GM10266 (cell line): ENCODE results near the gene ARRDC4.

Experiments used
- DNase-seq: peaks from one replicate; pipeline ENCODE4 v3.0.0; 2012; ENCODE audit errors: extremely low spot score
- TF ChIP-seq, protein P1 (sequence below): IDR thresholded peaks from 2 replicates; pipeline ENCODE4 v1.5.1; 2012; ENCODE audit warnings: mild to moderate bottlenecking, low read depth; ENCODE audit not compliant: control insufficient read depth, insufficient read depth; ENCODE audit errors: missing control alignments

ARRDC4 gene

DNA sequence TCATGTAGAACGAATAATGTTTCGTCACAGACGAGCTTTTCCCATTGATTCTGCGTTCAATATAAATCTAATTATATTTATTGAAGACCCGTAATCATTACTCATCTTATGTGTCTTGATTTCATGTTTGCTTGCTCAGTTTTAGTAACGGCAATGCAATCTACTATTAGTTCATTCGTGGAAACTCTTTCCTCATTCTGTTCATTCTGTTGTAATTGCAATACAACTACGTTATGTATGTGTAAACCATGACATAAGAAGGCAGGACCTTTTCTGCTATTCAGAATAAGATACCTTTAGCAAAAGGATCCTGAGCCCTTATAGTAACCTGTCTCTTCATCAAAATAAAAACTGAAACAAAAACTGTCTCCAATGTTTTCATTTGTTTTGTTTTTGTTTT lies 6.8 kb upstream of the ARRDC4 start:
- no peak for DNase-seq
- TF ChIP-seq, protein P1, sequence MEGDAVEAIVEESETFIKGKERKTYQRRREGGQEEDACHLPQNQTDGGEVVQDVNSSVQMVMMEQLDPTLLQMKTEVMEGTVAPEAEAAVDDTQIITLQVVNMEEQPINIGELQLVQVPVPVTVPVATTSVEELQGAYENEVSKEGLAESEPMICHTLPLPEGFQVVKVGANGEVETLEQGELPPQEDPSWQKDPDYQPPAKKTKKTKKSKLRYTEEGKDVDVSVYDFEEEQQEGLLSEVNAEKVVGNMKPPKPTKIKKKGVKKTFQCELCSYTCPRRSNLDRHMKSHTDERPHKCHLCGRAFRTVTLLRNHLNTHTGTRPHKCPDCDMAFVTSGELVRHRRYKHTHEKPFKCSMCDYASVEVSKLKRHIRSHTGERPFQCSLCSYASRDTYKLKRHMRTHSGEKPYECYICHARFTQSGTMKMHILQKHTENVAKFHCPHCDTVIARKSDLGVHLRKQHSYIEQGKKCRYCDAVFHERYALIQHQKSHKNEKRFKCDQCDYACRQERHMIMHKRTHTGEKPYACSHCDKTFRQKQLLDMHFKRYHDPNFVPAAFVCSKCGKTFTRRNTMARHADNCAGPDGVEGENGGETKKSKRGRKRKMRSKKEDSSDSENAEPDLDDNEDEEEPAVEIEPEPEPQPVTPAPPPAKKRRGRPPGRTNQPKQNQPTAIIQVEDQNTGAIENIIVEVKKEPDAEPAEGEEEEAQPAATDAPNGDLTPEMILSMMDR: no peak

- TF ChIP-seq, protein P1: no peak
- no peak for DNase-seq
Measured at GRCh38 chr15:97955035-97955434, 5.5 kb upstream of the ARRDC4 start.

- no peak for DNase-seq
- TF ChIP-seq, protein P1: no peak
Measured at GRCh38 chr15:97955529-97955928, 5.0 kb upstream of the ARRDC4 start.

DNA sequence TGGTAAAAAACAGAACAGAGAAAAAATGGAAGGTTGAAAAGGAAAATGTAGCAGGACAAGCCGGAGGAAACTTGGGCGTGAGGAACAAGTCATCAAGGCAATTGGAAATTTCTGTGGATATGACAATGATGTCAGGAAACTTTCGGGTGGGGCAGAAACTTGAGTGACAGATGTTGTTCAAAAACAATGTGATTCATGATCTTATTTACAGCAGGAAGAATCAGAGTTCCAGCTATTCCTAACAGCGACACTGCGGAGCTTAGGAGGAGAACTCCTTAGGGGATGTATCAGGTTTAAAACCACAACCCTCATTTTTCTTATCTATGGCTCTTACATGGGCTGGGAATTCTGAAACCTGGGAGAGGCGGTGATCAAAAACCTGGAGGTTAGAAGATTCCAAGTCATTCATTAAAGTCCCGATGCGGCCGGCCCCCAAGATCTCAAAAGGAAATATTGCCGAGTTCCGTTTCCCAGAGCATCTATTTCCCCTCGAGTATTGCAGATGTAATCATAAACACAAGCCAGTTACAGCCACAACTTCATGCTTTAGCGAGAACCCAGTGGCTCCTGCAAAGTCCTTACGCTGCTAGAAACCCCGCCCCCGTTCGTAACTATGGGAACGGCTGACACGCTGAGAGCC lies 659 bp upstream of the ARRDC4 start:
- TF ChIP-seq, protein P1: no peak
- DNase-seq: no peak

- no peak for DNase-seq
- TF ChIP-seq, protein P1: no peak
Measured at GRCh38 chr15:97961067-97961954, 808 bp downstream of the ARRDC4 start.

- no peak for DNase-seq
- TF ChIP-seq, protein P1: no peak
Measured at GRCh38 chr15:97962263-97962662, 1.8 kb downstream of the ARRDC4 start.

- TF ChIP-seq, protein P1: no peak
- DNase-seq: no peak
Measured at GRCh38 chr15:97963779-97964178, 3.3 kb downstream of the ARRDC4 start.
